GM19397 (cell line): ENCODE measurements around the gene HDHD3.
"Not testable (repeated sequence)": the region's sequence is repeated elsewhere in the genome, so short reads cannot be mapped to it uniquely, and the experiment has no call there.

Experiments
- ATAC-seq: cut with Tn5 transposase; IDR thresholded peaks from one replicate; pipeline ENCODE4 v1.9.1; 2021; ENCODE audit warnings: mild to moderate bottlenecking, moderate library complexity; ENCODE audit not compliant: unreplicated experiment

The HDHD3 gene

GRCh38 chr9:113390192-113390960 is 13.6 kb upstream of the HDHD3 start:
- ATAC-seq = no peak

- ATAC-seq = no peak
These were observed 12.7 kb upstream of the HDHD3 start for GRCh38 chr9:113389451-113389850.

GRCh38 chr9:113388833-113389232 is 12.0 kb upstream of the HDHD3 start:
- ATAC-seq = no peak

- ATAC-seq = no peak
These were observed 10.9 kb upstream of the HDHD3 start for GRCh38 chr9:113387560-113388230.

- ATAC-seq = no peak
These were observed 10.0 kb upstream of the HDHD3 start for GRCh38 chr9:113386571-113387393.

- no peak for ATAC-seq
These were observed 5.2 kb upstream of the HDHD3 start for GRCh38 chr9:113381909-113382411.

- ATAC-seq = not testable (repeated sequence)
These were observed 4.7 kb upstream of the HDHD3 start for GRCh38 chr9:113381441-113381840.

- ATAC-seq = no peak
These were observed 4.1 kb upstream of the HDHD3 start for GRCh38 chr9:113380869-113381378.

- ATAC-seq = not testable (repeated sequence)
These were observed 3.0 kb upstream of the HDHD3 start for GRCh38 chr9:113379829-113380210.

- not testable (repeated sequence) for ATAC-seq
These were observed 2.5 kb upstream of the HDHD3 start for GRCh38 chr9:113379094-113379828.

GRCh38 chr9:113375057-113376023 is 1.4 kb downstream of the HDHD3 start:
- ATAC-seq = no peak

GRCh38 chr9:113373676-113374392 is 3.0 kb downstream of the HDHD3 start:
- ATAC-seq = no peak

- no peak for ATAC-seq
These were observed 3.5 kb downstream of the HDHD3 start for GRCh38 chr9:113373256-113373655.

GRCh38 chr9:113372059-113372458 is 4.7 kb downstream of the HDHD3 start:
- no peak for ATAC-seq

- no peak for ATAC-seq
These were observed 5.9 kb downstream of the HDHD3 start for GRCh38 chr9:113370806-113371325.

GRCh38 chr9:113369855-113370140 is 7.0 kb downstream of the HDHD3 start:
- ATAC-seq = no peak

- ATAC-seq = no peak
These were observed 7.6 kb downstream of the HDHD3 start for GRCh38 chr9:113368982-113369854.
